Measurements from ENCODE around the gene PELO. TPM values are rescaled to one million over a fixed set of nuclear protein-coding genes. Genes with fewer than 3 reads are reported as not detected.

The PELO gene
- total RNA-seq, 1 experiment from 2014 or later, result 41.2 TPM

DNA sequence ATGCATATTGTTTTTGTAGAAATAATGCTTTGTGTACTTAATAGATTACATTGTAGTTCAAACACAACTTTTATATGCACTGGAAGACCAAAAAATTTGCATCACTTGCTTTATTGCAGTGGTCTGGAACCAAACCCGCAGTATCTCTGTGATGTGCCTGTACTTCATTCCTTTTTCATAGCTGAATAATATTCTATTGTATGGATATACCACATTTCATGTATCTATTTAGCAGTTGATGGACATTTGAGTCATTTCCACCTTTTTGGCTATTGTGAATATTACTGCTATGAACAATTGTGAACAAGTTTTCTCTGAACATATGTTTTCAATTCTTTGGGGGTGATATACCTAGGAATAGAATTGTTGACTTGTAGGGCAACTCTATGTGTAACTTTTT is 40.1 kb downstream of the PELO start:
- DNase-seq (ENCODE audit: low spot score), result no peak

- DNase-seq (ENCODE audit: low spot score), result no peak
These were observed 41.9 kb downstream of the PELO start for GRCh38 chr5:52829664-52830063.

- DNase-seq (ENCODE audit: low spot score), result no peak
These were observed 42.9 kb downstream of the PELO start for GRCh38 chr5:52830650-52831049.

- DNase-seq (ENCODE audit: low spot score), result no peak
These were observed 44.2 kb downstream of the PELO start for GRCh38 chr5:52831786-52832511.

DNA sequence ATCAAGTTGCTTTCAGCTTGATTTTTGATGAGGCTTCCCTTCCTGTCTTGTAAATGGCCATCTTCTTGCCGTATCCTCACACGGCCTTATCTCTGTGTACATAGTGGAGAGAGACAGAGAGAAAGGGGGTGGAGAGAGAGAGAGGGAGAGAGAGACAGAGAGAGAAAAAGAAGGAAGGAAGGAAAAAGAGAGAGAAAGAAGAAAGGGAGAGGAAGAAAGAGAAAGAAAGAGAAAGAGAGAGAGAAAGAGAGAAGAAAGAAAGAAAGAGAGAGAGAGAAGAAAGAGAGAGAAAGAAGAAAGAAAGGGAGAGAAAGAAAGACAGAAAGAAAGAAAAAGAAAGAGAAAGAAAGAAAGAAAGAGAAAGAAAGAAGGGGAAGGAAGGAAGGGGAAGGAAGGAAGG is 46.6 kb downstream of the PELO start:
- DNase-seq (ENCODE audit: low spot score), result no peak

DNA sequence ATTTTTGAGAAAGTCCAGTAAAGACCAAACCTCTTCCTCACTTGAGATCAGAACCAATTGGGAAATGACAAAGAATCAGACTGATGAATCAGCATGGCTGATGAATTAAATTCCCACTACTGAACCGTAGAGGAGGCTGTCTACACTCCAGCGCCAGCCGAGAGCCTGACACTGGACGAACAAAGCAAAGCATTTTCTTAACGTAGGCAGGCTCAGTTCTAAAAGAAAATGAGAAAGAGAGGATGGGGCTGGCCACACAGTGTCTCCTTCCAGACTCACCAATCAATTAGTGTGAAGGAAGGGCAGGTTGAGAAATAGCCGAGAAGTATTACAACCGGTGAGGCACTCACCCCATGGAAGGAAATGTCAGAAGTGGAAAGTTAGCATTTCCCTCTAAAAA is 49.4 kb downstream of the PELO start:
- DNase-seq (ENCODE audit: low spot score), result no peak

Other genes starting within 250 kb of the PELO start
- 22.6 and 39.5 TPM in 2 replicates for gene ITGA1, start within 50 bp of the PELO start, total RNA-seq (2014; rRNA removed; shearing (Covaris generic))
- 10.6 and 11.6 TPM in 2 replicates for gene ITGA2, start 201.4 kb downstream of the PELO start, total RNA-seq (2014; rRNA removed; shearing (Covaris generic))

Data from HT-29 (cell line).